NCI-H510A treated with DMSO at 0.1 percent for 48 hours (cell line): Measurements from ENCODE around the gene TAB2.

Source experiments
- DNase-seq: peaks from one replicate; lab custom pipeline; 2025; lab: John Stamatoyannopoulos, UW

The TAB2 gene, protein sequence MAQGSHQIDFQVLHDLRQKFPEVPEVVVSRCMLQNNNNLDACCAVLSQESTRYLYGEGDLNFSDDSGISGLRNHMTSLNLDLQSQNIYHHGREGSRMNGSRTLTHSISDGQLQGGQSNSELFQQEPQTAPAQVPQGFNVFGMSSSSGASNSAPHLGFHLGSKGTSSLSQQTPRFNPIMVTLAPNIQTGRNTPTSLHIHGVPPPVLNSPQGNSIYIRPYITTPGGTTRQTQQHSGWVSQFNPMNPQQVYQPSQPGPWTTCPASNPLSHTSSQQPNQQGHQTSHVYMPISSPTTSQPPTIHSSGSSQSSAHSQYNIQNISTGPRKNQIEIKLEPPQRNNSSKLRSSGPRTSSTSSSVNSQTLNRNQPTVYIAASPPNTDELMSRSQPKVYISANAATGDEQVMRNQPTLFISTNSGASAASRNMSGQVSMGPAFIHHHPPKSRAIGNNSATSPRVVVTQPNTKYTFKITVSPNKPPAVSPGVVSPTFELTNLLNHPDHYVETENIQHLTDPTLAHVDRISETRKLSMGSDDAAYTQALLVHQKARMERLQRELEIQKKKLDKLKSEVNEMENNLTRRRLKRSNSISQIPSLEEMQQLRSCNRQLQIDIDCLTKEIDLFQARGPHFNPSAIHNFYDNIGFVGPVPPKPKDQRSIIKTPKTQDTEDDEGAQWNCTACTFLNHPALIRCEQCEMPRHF

DNA sequence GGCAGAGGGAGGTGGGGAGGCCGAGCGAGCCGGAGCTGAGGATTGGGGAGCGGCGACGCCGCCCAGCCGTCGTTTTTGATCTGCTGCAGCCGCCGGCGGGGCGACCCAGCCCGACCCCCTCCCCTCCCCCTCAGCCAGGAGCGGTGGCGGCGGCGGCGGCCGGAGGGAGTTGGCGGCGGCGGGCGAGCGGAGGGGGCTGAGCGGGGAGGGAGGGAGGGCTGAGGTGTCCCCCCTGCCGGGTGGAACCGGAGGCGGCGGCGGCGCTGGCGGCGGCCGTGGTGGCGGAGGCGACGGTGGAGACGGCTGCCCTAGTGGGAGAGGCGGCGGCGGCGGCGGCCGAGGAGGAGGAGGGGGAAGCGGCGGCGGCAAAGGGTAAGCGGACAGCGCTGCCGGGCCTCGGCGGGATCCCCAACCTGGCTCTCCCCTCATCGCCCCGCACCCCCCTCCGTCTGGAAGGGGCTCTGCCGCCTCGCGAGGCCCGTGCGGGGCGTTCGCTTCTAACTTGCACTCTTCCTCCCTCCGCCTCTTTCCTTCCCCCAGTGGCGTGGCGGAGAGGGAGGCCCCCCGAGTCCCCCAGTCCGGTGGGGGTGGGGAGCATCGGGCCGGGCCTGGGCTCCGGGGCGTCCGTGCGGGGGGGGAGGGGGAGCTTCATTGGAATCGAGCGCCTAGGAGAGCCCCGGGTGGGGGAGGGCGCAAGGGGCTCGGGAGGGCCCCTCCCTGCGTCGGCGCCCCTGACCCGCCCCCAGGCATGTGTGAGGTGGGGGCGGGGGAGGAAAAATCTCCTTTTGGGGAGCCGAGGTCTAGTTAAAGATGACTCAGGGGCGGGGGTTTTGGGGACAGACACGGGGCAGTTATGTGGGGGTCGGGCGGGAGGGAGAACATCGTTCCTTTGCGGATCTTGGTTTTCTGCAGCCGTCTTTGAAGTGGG lies at the start of gene TAB2:
Gene TAB2 (plus strand): TSS at position 69 of the 928 bp plus-strand sequence. CDS start 52,286 bp downstream, outside the sequence.
- no peak for DNase-seq

DNA sequence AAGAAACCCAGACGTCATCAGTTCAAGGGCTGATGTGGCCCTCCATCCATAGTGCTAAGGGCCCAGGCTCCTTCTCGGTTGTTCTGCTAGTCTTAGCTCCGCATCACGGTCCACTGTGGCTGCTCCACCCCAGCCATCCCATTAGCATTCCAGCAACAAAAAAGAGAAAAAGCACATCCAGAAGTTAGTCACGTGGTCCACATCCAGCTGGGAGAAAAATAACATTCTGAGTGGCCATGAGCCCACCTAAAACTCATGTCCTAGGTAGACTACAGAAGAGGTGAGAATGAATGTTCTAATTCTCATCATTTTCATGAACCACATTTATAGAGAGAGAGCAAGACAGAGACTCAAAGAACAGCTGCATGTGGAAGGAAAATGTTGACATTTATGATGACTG lies 49.4 kb upstream of the TAB2 start:
- DNase-seq = no peak

DNA sequence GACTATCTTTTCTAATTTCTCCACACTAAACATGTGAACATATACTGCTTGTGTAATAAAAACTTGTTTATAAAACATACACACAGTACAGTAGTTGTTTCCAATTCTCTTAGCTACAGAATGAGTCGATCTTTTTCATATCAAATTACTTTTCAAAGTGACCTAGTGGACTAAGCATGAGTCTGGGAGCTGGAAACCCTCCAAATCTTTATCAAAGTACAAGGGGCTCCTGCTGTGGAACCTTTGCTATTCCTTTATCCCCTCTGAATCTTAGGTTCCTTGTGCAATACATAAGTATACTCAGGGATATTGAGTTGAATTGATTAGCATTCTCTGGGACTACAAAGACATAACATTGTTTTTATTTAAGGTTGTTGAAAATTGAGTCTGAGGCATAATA lies 48.7 kb upstream of the TAB2 start:
- DNase-seq = no peak

GRCh38 chr6:149270616-149271015 lies 46.9 kb upstream of the TAB2 start:
- no peak for DNase-seq

- no peak for DNase-seq
These were observed 45.9 kb upstream of the TAB2 start for GRCh38 chr6:149271348-149272340.

DNA sequence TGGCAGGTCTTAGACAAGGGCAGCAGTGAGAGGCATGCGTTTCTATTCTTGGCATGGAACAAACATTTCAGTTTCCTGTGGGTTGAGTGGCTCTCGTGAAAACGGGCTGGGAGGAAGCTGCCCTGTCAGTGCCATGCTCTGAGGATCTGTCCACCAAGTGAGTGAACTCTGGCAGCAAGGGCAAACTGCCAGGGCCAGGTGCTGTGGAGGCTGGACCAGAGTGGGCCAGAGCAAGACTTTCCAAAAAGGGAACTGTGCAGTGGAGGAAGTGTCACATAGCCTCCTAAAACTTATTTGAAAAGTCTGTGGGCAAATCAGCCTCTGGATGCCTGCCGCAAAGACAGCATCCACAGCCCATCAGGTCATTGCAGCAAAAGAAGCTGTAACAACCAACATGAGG lies 44.2 kb upstream of the TAB2 start:
- DNase-seq = no peak

GRCh38 chr6:149275621-149276020 lies 41.9 kb upstream of the TAB2 start:
- DNase-seq = no peak

DNA sequence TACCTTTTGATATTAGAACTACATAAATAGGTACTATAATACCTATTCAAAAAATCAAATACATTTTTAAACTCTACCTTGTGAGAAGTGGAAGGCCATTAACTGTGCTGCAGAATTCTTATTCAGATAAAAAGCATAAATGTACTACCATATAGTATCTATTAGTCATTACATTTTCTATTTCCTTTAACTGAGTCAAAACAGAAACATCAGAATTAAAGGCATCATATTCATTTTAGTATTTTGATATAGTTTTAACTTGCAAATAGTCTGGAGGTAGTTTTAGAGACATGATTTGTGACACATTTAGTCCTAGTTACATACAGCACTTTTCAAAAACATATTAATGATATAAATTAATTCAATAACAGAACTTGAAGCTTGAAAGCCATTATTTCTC lies 39.9 kb upstream of the TAB2 start:
- DNase-seq = no peak

DNA sequence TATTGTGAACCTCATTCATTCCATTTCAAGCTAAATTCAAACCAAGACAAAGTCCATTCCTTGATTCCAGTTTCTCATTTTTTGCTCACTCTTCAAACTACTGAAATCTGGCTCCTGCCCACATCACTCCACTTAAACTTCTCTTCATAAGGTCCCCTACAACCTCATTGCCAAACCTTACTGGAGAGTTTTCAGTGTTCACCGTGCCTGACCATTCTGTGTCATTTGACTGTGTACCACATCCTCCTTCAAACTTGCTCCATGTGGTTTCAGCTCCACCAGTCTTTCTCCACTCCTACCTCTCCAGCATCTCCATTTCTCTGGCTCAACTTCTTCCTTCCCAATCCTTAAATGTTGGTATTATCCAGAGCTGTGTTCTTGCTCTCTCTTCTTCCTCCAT lies 38.5 kb upstream of the TAB2 start:
- no peak for DNase-seq

- no peak for DNase-seq
These were observed 32.6 kb upstream of the TAB2 start for GRCh38 chr6:149284904-149285303.

DNA sequence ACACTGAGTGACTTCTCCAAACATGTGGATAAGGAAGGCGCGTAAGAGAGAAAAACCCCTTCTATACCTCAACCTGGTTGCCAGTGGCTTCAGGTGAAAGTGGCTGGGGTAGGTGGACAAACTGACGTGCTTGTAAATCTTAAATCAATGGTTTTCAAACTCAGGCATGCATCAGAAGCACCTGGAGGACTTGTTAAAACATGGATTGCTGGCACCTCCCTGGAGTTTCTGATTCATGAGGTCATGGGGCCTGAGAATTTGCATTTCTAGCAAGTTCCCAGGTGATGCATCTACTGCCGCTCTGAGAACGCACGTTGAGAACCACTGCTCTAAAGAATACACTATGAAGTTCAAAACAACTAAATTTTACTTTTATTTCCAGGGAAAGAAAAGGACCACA lies 31.9 kb upstream of the TAB2 start:
- DNase-seq = no peak

DNA sequence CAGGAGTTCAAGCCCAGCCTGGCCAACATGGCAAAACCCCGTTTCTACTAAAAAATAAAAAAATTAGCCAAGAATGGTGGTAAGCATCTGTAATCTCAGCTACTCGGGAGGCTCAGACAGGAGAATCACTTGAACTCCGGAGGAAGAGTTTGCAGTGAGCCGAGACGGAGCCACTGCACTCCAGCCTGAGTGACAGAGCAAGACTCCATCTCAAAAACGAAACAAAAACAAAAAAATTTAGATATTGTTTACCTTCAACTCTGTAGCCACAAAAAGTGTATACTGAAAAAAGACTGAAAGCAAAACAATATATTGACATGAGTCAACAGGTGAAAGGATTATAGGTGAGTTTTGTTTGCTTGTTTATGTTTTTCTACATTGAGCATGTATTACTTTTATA lies 30.6 kb upstream of the TAB2 start:
- DNase-seq = no peak

DNA sequence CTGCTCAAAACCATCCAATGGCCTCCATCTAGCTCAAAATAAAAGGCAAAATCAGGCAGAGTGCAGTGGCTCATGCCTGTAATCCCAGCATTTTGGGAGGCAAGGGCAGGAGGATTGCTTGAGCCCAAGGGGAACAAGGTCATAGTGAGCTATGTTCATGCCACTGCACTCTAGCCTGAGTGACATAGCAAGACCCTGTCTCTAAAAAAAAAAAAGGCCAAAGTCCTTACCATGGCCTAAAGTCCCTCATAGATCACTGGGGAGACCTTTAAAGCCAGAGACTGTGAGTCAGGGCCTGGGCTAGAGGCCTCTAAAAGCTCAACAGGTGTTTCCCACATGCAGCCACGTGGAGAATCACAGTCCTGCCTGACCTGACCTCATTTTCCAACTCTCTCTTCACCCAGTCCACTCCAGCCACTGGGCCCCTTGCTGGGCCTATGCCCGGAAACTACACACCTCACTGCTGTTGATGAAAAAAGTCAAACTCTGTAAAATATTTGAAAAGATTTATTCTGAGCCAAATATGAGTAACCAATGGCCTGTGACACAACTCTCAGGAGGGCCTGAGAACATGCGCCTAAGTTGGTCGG lies 28.2 kb upstream of the TAB2 start:
- DNase-seq = no peak

DNA sequence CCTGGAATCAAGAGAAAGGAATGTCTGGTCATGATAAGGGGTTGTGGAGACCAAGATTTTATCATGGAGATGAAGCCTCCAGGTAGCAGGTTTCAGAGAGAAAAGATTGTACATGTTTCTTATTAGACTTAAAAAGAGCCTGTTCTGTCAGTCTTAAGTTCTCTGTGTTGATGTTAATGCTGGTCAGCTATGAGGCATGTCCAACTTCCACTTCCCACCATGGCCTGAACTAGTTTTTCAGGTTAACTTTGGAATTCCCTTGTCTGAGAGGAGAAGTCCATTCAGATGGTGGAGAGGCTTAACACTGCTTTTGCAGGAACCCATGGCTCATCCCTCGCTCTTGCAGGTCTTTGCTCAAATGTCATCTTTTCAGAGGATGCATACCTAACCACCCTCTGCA lies 27.5 kb upstream of the TAB2 start:
- DNase-seq = no peak

DNA sequence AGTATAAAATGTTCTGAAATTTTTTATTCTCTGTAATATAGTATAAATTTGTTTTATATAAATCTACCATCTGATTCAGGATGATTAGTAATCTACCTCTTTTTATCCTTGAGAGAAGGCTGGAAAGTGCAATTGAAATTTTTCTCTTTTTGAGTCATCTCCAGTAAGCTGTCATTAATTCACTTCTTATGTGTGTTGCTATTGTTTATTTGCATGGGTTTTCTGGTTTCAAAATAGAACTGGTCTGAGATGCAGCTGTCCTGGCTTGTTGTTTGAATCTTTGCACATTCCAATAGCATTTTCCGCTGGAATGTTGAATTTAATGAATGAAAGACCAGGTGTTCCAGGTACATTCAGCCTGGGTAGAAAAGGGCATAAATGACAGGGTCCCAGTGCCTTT lies 24.3 kb upstream of the TAB2 start:
- no peak for DNase-seq

DNA sequence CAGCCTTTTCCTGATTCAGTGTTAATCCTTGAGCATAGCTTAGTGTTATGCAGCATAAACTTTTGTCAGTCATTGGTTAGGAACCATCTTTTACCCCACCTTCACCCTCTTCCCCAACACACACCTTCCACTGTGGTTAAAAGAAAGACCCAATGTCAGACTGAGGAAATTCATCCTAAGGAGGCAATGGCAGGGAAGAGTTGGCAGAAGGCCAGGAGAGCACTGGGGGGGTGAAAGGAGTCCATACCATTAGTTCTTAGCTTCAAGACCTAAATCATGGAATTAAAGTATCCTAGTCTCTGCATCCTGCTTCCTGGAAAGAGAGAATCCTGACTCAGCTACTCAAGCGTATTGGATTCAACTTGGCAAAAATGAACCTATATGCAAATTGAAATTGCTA lies 16.9 kb upstream of the TAB2 start:
- DNase-seq = no peak

- no peak for DNase-seq
These were observed 14.8 kb upstream of the TAB2 start for GRCh38 chr6:149302723-149303122.

- no peak for DNase-seq
These were observed 14.0 kb upstream of the TAB2 start for GRCh38 chr6:149303468-149303867.

- no peak for DNase-seq
These were observed 12.1 kb upstream of the TAB2 start for GRCh38 chr6:149305372-149305771.

- DNase-seq = no peak
These were observed 10.5 kb upstream of the TAB2 start for GRCh38 chr6:149306967-149307366.

- no peak for DNase-seq
These were observed 6.2 kb upstream of the TAB2 start for GRCh38 chr6:149311293-149311692.
